Sigmoid colon (tissue), 7 donors: ENCODE data around the gene CTBP2. TPM values are rescaled to one million over a fixed set of nuclear protein-coding genes. Genes with fewer than 3 reads are reported as not detected.

Source experiments
- DNase-seq: peaks from one replicate; pipeline ENCODE4 v3.0.0-alpha.2; 2019
- H3K27ac ChIP-seq, 4 donors: fragments of 200-600 bp; sonication (generic); one replicate each; pipeline ENCODE4 v1.5.1; 2016 to 2019; ENCODE audit warnings: mild to moderate bottlenecking in 1 of 4
- H3K27me3 ChIP-seq, 3 donors: fragments of 200-600 bp; sonication (generic); one replicate each; pipeline ENCODE4 v1.5.1; 2019; ENCODE audit warnings: mild to moderate bottlenecking in 1 of 3
- H3K36me3 ChIP-seq, 4 donors: fragments of 200-600 bp; sonication (generic); one replicate each; pipeline ENCODE4 v1.5.1; 2016 to 2019
- H3K4me1 ChIP-seq, 4 donors: fragments of 200-600 bp; sonication (generic); one replicate each; pipeline ENCODE4 v1.5.1; 2017 to 2019
- H3K4me3 ChIP-seq, 4 donors: fragments of 200-600 bp; sonication (generic); one replicate each; pipeline ENCODE4 v1.5.1; 2017 to 2019; ENCODE audit warnings: mild to moderate bottlenecking in 2 of 4, moderate library complexity in 1 of 4
- H3K9me3 ChIP-seq, 4 donors: fragments of 200-600 bp in 3 of 4; sonication (generic) in 3 of 4; one replicate each; pipeline versions ENCODE4 v1.5.1 to v1.6.1; 2013 to 2019
- CTCF ChIP-seq, 4 experiments: fragments of 450-650 bp in 3 of 4; fragments of 200-600 bp in 1 of 4; IDR thresholded peaks; one replicate each; pipeline ENCODE4 v1.5.1; 2016 to 2019; ENCODE audit warnings: antibody characterized with exemption in 4 of 4, mild to moderate bottlenecking in 3 of 4, moderate library complexity in 2 of 4
- EP300 ChIP-seq, 4 donors: sonication (generic); formaldehyde crosslinking; IDR thresholded peaks; one replicate each; pipeline ENCODE4 v1.6.1; 2017; ENCODE audit warnings: antibody characterized with exemption in 4 of 4
- POLR2A ChIP-seq, 2 donors: fragments of 450-650 bp; IDR thresholded peaks; one replicate each; pipeline ENCODE4 v1.6.1; 2016; ENCODE audit warnings: antibody characterized with exemption in 2 of 2, mild to moderate bottlenecking in 2 of 2, moderate library complexity in 2 of 2
- POLR2AphosphoS5 ChIP-seq, 4 donors: sonication (generic); formaldehyde crosslinking; IDR thresholded peaks; one replicate each; pipeline ENCODE4 v1.6.1; 2017; ENCODE audit warnings: antibody characterized with exemption in 4 of 4
- WGBS, 2 donors: extraction: QIAGEN DNeasy Blood & Tissue Kit; methylation state at CpG; one replicate each; pipeline ENCODE4 v1.1.7; 2013; 5-methylcytosine and 5-hydroxymethylcytosine counted together
- intact Hi-C: fragments of 100-400 bp; cut with DNase I; formaldehyde crosslinking; loops from one replicate; pipeline ENCODE4 v1.15.1; 2023
- polyA plus RNA-seq, 3 donors: library from polyadenylated mRNA; stranded (reverse); fragments of 200-250 nt; gene quantifications; one replicate each; pipeline ENCODE4 v1.2.3, GENCODE V29; 2013
- total RNA-seq, 4 donors: library from RNA; depleted of rRNA; stranded (reverse); fragments of >200 nt; gene quantifications; one replicate each; pipeline ENCODE4 v1.1.0, GENCODE V29; 2016
- donor health status: healthy with polysubstance abuse.
- donor health status: Bipolar disorder and iron deficiency.
- donor health status: healthy.

CTBP2 gene
- total and polyA plus RNA-seq, 7 donors: 31.2 to 62.4 (median 52.0) TPM

- WGBS, 2 donors: 82 to 92% methylated on average over 5 of the region's 5 CpGs
Observed at GRCh38 chr10:124985162-124985561, 175.2 kb downstream of the CTBP2 start.

GRCh38 chr10:124984376-124984775 is 176.0 kb downstream of the CTBP2 start:
- intact Hi-C loops: loop anchor here (10.0 kb wide), 1 partner anchor 70 kb away; no protein-coding TSS in a partner anchor
- Histone ChIP-seq H3K9me3 (no peaks in the 10 kb centered on the region), H3K27me3 (no peaks in the 10 kb centered on the region), H3K4me1 (peaks cover 0 to 10% (median 3%) of the 10 kb centered on the region in 4 donors), H3K4me3 (no peak overlapping the region), H3K36me3 (peaks cover 0 to 77% (median 14%) of the 10 kb centered on the region in 4 donors), H3K27ac (no peak overlapping the region)
- 42 to 91% methylated on average over 1 of the region's 1 CpG for WGBS, 2 donors
- TF ChIP-seq POLR2AphosphoS5 (IDR thresholded peaks at IDR 0.05) (no peak), EP300 (IDR thresholded peaks at IDR 0.05) (no peak), CTCF (IDR thresholded peaks at IDR 0.05) (no peak), POLR2A (IDR thresholded peaks at IDR 0.05) (no peak)
- DNase-seq: no peak

More at GRCh38 chr10:124985162-124985561, 175.2 kb downstream of the CTBP2 start:
- TF ChIP-seq POLR2AphosphoS5 (IDR thresholded peaks at IDR 0.05): no peak
- TF ChIP-seq CTCF (IDR thresholded peaks at IDR 0.05): no peak
- no peak for TF ChIP-seq EP300 (IDR thresholded peaks at IDR 0.05)
- TF ChIP-seq POLR2A (IDR thresholded peaks at IDR 0.05): no peak
- Histone ChIP-seq H3K4me1 (peaks cover 0 to 10% (median 3%) of the 10 kb centered on the region in 4 donors), H3K27me3 (no peaks in the 10 kb centered on the region), H3K36me3 (peaks cover 0 to 84% (median 14%) of the 10 kb centered on the region in 4 donors), H3K27ac (no peak overlapping the region), H3K4me3 (no peak overlapping the region), H3K9me3 (no peaks in the 10 kb centered on the region)
- no peak for DNase-seq
- intact Hi-C loops: loop anchor here (10.0 kb wide), 1 partner anchor 70 kb away; no protein-coding TSS in a partner anchor

GRCh38 chr10:124983321-124983720 is 177.0 kb downstream of the CTBP2 start:
- intact Hi-C loops: loop anchor here (10.0 kb wide), 1 partner anchor 69 kb away; no protein-coding TSS in a partner anchor
- no peaks in the 10 kb centered on the region for H3K9me3 ChIP-seq
- WGBS, 2 donors: 25 to 48% methylated on average over 6 of the region's 6 CpGs
- no peak for DNase-seq
- peaks cover 0 to 10% (median 5%) of the 10 kb centered on the region in 4 donors for H3K4me1 ChIP-seq
- TF ChIP-seq CTCF (IDR thresholded peaks at IDR 0.05) (no peak), EP300 (IDR thresholded peaks at IDR 0.05) (no peak), POLR2A (IDR thresholded peaks at IDR 0.05) (no peak), POLR2AphosphoS5 (IDR thresholded peaks at IDR 0.05) (no peak)
- no peak overlapping the region for H3K27ac ChIP-seq
- H3K27me3 ChIP-seq: no peaks in the 10 kb centered on the region
- H3K4me3 ChIP-seq: no peak overlapping the region
- peaks cover 0 to 71% (median 14%) of the 10 kb centered on the region in 4 donors for H3K36me3 ChIP-seq

GRCh38 chr10:124978376-124978725 is 182.0 kb downstream of the CTBP2 start:
- Histone ChIP-seq H3K27ac (no peak overlapping the region), H3K4me3 (no peak overlapping the region), H3K36me3 (peaks cover 0 to 49% (median 2%) of the 10 kb centered on the region in 4 donors), H3K9me3 (no peaks in the 10 kb centered on the region), H3K4me1 (peaks cover 0 to 12% (median 5%) of the 10 kb centered on the region in 4 donors), H3K27me3 (no peaks in the 10 kb centered on the region)
- no peak for TF ChIP-seq POLR2A (IDR thresholded peaks at IDR 0.05)
- no peak for TF ChIP-seq CTCF (IDR thresholded peaks at IDR 0.05)
- no peak for TF ChIP-seq POLR2AphosphoS5 (IDR thresholded peaks at IDR 0.05)
- no peak for TF ChIP-seq EP300 (IDR thresholded peaks at IDR 0.05)
- 90 to 92% methylated on average over 5 of the region's 5 CpGs for WGBS, 2 donors
- intact Hi-C loops: no loop called here
- DNase-seq: no peak
